Endothelial cell of umbilical vein (primary cell): ENCODE results near the gene DCTD. TPM values are rescaled to one million over a fixed set of nuclear protein-coding genes. Genes with fewer than 3 reads are reported as not detected.

Experiments
- BruUV-seq: library from RNA; stranded (reverse); fragments of 400-500 nt; replicated peaks from 2 replicates; lab custom pipeline; 2021; lab: Mats Ljungman, UMichigan
- CTCF ChIA-PET: fragments of 300-600, 350-600 bp; sonication (Branson Sonifier 250); formaldehyde crosslinking; loops from one replicate; lab custom pipeline; 2021; ENCODE audit warnings: antibody characterized with exemption, inconsistent platforms; lab: Charles Lee
- POLR2A ChIA-PET: fragments of 300-600, 350-600 bp; sonication (Branson Sonifier 250); formaldehyde crosslinking; loops from one replicate; lab custom pipeline; 2021; ENCODE audit warnings: antibody characterized with exemption, inconsistent platforms; lab: Charles Lee
- DNase-seq: peaks from one replicate; pipeline ENCODE4 v3.0.0-alpha.2; 2011; ENCODE audit warnings: low read depth, low spot score
- FAIRE-seq: peaks from 2 replicates; lab custom pipeline; 2011; peaks lifted over from hg19 to GRCh38; lab: Jason Lieb, UNC
- H2AFZ ChIP-seq: 2 replicates; pipeline ENCODE4 v1.6.0; 2012; ENCODE audit warnings: low read depth, low read length, control low read depth, inconsistent platforms
- H3K27ac ChIP-seq: 2 replicates; pipeline ENCODE4 v1.5.1; 2011; ENCODE audit warnings: low read depth, mild to moderate bottlenecking, control low read depth, low read length, moderate library complexity; ENCODE audit not compliant: insufficient read depth
- H3K27me3 ChIP-seq, 2 experiments: 2 replicates each; pipeline versions ENCODE4 v1.6.0 to v1.6.1; 2011; ENCODE audit warnings: low read length in 2 of 2, mixed read lengths in 1 of 2; ENCODE audit not compliant: control insufficient read depth in 2 of 2, insufficient read depth in 2 of 2
- H3K36me3 ChIP-seq, 2 experiments: 2 replicates in 1 of 2; 3 replicates in 1 of 2; pipeline ENCODE4 v1.5.1; 2011; ENCODE audit warnings: low read length in 2 of 2, mild to moderate bottlenecking in 1 of 2, moderate library complexity in 1 of 2; ENCODE audit not compliant: control insufficient read depth in 2 of 2, insufficient read depth in 2 of 2; ENCODE audit errors: extremely low read depth in 1 of 2
- H3K4me1 ChIP-seq: 3 replicates; pipeline ENCODE4 v1.5.1; 2011; ENCODE audit warnings: mild to moderate bottlenecking, low read length; ENCODE audit not compliant: control insufficient read depth, insufficient read depth; ENCODE audit errors: extremely low read depth
- H3K4me2 ChIP-seq: 2 replicates; pipeline ENCODE4 v1.6.1; 2011; ENCODE audit warnings: low read length, control low read depth, mixed read lengths; ENCODE audit not compliant: insufficient read depth
- H3K4me3 ChIP-seq, 3 experiments: fragments of 200-600 bp in 1 of 3; sonication (generic), shearing (Covaris generic) in 1 of 3; replicated peaks in 1 of 3; 2 replicates each; pipeline ENCODE4 v1.5.1; 2011 to 2016; ENCODE audit warnings: control low read depth in 3 of 3, low read length in 3 of 3, mild to moderate bottlenecking in 2 of 3, inconsistent platforms in 1 of 3, low read depth in 1 of 3, moderate library complexity in 1 of 3; ENCODE audit not compliant: insufficient read depth in 1 of 3
- H3K79me2 ChIP-seq: 2 replicates; pipeline ENCODE4 v1.6.0; 2012; ENCODE audit warnings: low read length, inconsistent platforms; ENCODE audit not compliant: control insufficient read depth, insufficient read depth
- H3K9ac ChIP-seq: replicated peaks from 2 replicates; pipeline ENCODE3; 2011; ENCODE audit warnings: low read length, control low read depth; ENCODE audit not compliant: insufficient read depth; ENCODE audit errors: extremely low read depth
- H3K9me1 ChIP-seq: replicated peaks from 3 replicates; pipeline ENCODE4 v1.6.0; 2011; ENCODE audit warnings: mild to moderate bottlenecking, low read length; ENCODE audit not compliant: control insufficient read depth, insufficient read depth; ENCODE audit errors: extremely low read depth
- H3K9me3 ChIP-seq: replicated peaks from 2 replicates; pipeline ENCODE4 v1.5.1; 2012; ENCODE audit warnings: low read length, inconsistent platforms; ENCODE audit not compliant: control insufficient read depth, insufficient read depth
- H4K20me1 ChIP-seq: replicated peaks from 2 replicates; pipeline ENCODE3; 2011; ENCODE audit warnings: mild to moderate bottlenecking, low read length; ENCODE audit not compliant: control insufficient read depth, insufficient read depth; ENCODE audit errors: extremely low read depth
- CTCF ChIP-seq, 2 donors: IDR thresholded peaks; 1 replicate in 1 of 2; 2 replicates in 1 of 2; pipeline ENCODE4 v1.5.1; 2011; ENCODE audit warnings: low read length in 2 of 2, mild to moderate bottlenecking in 2 of 2, moderate library complexity in 2 of 2, control low read depth in 1 of 2, inconsistent platforms in 1 of 2, low read depth in 1 of 2; ENCODE audit not compliant: insufficient read depth in 1 of 2; ENCODE audit errors: extremely low read depth in 1 of 2
- EZH2 ChIP-seq: IDR thresholded peaks from 2 replicates; pipeline ENCODE4 v1.6.1; 2012; ENCODE audit warnings: borderline replicate concordance, low read depth, mild to moderate bottlenecking, moderate library complexity, low read length, inconsistent platforms; ENCODE audit not compliant: severe bottlenecking
- FOS ChIP-seq: IDR thresholded peaks from 2 replicates; pipeline ENCODE4 v1.6.1; 2011; ENCODE audit warnings: mild to moderate bottlenecking, low read length, moderate library complexity, borderline replicate concordance; ENCODE audit not compliant: insufficient read depth
- GATA2 ChIP-seq: IDR thresholded peaks from 2 replicates; pipeline ENCODE4 v1.7.0; 2011; ENCODE audit warnings: low read depth, mild to moderate bottlenecking, moderate library complexity, mixed read lengths, low read length; ENCODE audit not compliant: insufficient read length, insufficient read depth
- JUN ChIP-seq: IDR thresholded peaks from 2 replicates; pipeline ENCODE4 v1.6.1; 2011; ENCODE audit warnings: borderline replicate concordance, low read depth; ENCODE audit not compliant: insufficient read length, insufficient read depth
- MAX ChIP-seq: IDR thresholded peaks from 2 replicates; pipeline ENCODE4 v1.6.1; 2011; ENCODE audit not compliant: insufficient read depth, insufficient read length
- MYC ChIP-seq: IDR thresholded peaks from one replicate; pipeline ENCODE4 v1.6.1; 2011; ENCODE audit warnings: mild to moderate bottlenecking, low read depth, low read length
- POLR2A ChIP-seq: IDR thresholded peaks from 2 replicates; pipeline ENCODE4 v1.6.1; 2012; ENCODE audit warnings: low read depth, mild to moderate bottlenecking, control low read depth, low read length
- POLR2AphosphoS5 ChIP-seq: IDR thresholded peaks from 2 replicates; pipeline ENCODE4 v1.6.1; 2012; ENCODE audit warnings: low read depth, mild to moderate bottlenecking, control low read depth, low read length, moderate library complexity; ENCODE audit not compliant: insufficient read depth
- dilution Hi-C: fragments of 300-500 bp; cut with MboI; formaldehyde crosslinking; loops from one replicate; pipeline ENCODE4 v1.15.0; 2019; ENCODE audit warnings: low sequenced_read_pairs; ENCODE audit not compliant: extremely low pct_ligation_motif_present
- intact Hi-C: fragments of 100-400 bp; cut with micrococcal nuclease; formaldehyde crosslinking; loops from one replicate; pipeline ENCODE4 v1.10.0; 2022
- polyA plus RNA-seq, 4 experiments: library from polyadenylated mRNA; depleted of rRNA in 3 of 4; stranded (reverse) in 3 of 4; unstranded in 1 of 4; fragments of >200 nt; gene quantifications; 2 replicates each; pipeline versions ENCODE4 v1.2.1 to v1.2.3, GENCODE V29; 2011 to 2012; ENCODE audit warnings: missing spikeins in 1 of 4
- total RNA-seq: library from RNA; stranded (reverse); gene quantifications from 2 replicates; pipeline ENCODE4 v1.2.3, GENCODE V29; 2021

The DCTD gene
- total and polyA plus RNA-seq, 2 donors (not counting 3 experiments of a cell fraction or from before 2014, with no cell fraction given), result 105 to 111 TPM

GRCh38 chr4:182843808-182844325 lies 73.3 kb downstream of the DCTD start:
- no peaks in the 10 kb centered on the region for H3K9me1 ChIP-seq
- CTCF ChIA-PET, result no interaction called here
- no peaks in the 10 kb centered on the region for H3K9me3 ChIP-seq
- no TSS peak for BruUV-seq
- dilution Hi-C loops, result no loop called here
- intact Hi-C loops, result no loop called here
- no peak overlapping the region for H3K27ac ChIP-seq
- no peak overlapping the region for H3K4me3 ChIP-seq
- no peak overlapping the region for H2AFZ ChIP-seq
- H3K27me3 ChIP-seq, result no peaks in the 10 kb centered on the region
- DNase-seq (no peak), FAIRE-seq (no peak)
- H3K9ac ChIP-seq, result no peak overlapping the region
- H3K36me3 ChIP-seq, result no peaks in the 10 kb centered on the region
- no peaks in the 10 kb centered on the region for H4K20me1 ChIP-seq
- H3K79me2 ChIP-seq, result no peaks in the 10 kb centered on the region
- POLR2A ChIA-PET, result no interaction called here
- H3K4me1 ChIP-seq, result no peaks in the 10 kb centered on the region
- H3K4me2 ChIP-seq, result no peak overlapping the region
- no peak for TF ChIP-seq POLR2A
- no peak for TF ChIP-seq MYC
- no peak for TF ChIP-seq GATA2
- TF ChIP-seq POLR2AphosphoS5, result no peak
- TF ChIP-seq EZH2, result no peak

- no peak overlapping the region for H3K4me3 ChIP-seq
- no peak for DNase-seq
These were observed 74.3 kb downstream of the DCTD start for GRCh38 chr4:182842759-182843390.

More at GRCh38 chr4:182842759-182843390, 74.3 kb downstream of the DCTD start:
- ChIA-PET CTCF (no interaction called here), POLR2A (no interaction called here)
- BruUV-seq, result no TSS peak
- no peaks in the 10 kb centered on the region for H3K9me1 ChIP-seq
- H3K79me2 ChIP-seq, result no peaks in the 10 kb centered on the region
- intact Hi-C loops, result no loop called here
- no peak overlapping the region for H3K9ac ChIP-seq
- no peaks in the 10 kb centered on the region for H3K36me3 ChIP-seq
- TF ChIP-seq POLR2A (no peak), GATA2 (no peak), JUN (no peak), EZH2 (no peak), CTCF (IDR thresholded peaks at IDR 0.05; ENCODE audit: extremely low read depth in 1 of 2, insufficient read depth in 1 of 2, low read depth in 1 of 2, low read length in 2 of 2) (no peak), FOS (no peak), MAX (no peak), POLR2AphosphoS5 (no peak), MYC (no peak)
- no peak overlapping the region for H3K4me2 ChIP-seq
- no peak for FAIRE-seq
- no peak overlapping the region for H3K27ac ChIP-seq
- H4K20me1 ChIP-seq, result no peaks in the 10 kb centered on the region
- H3K9me3 ChIP-seq, result no peaks in the 10 kb centered on the region
- dilution Hi-C loops, result no loop called here
- H2AFZ ChIP-seq, result no peak overlapping the region
- no peaks in the 10 kb centered on the region for H3K27me3 ChIP-seq
- H3K4me1 ChIP-seq, result no peaks in the 10 kb centered on the region
